Right lobe of liver (tissue), 4 donors: ENCODE results near the gene RPL13A.

Experiments used
- CTCF ChIP-seq, 4 donors: fragments of 200-600 bp in 3 of 4; fragments of 450-650 bp in 1 of 4; IDR thresholded peaks; one replicate each; pipeline versions ENCODE4 v1.5.1 to v1.8.0; 2016 to 2022; ENCODE audit warnings: antibody characterized with exemption in 4 of 4, mild to moderate bottlenecking in 2 of 4
- POLR2A ChIP-seq: fragments of 450-650 bp; IDR thresholded peaks from one replicate; pipeline ENCODE4 v1.6.1; 2017; ENCODE audit warnings: antibody characterized with exemption, mild to moderate bottlenecking
- donor health status: DM: no; HTN: no; CAD: no.
- donor health status: DM: no; HTN: no; CAD: no.
- donor health status: DM: no; HTN: yes; CAD: no.

- TF ChIP-seq POLR2A = no peak
- no peak for TF ChIP-seq CTCF (IDR thresholded peaks at IDR 0.05)
Observed at GRCh38 chr19:49468746-49469447, 18.5 kb upstream of the RPL13A start.
